ENCODE data around the gene KRAS. TPM values are rescaled to one million over a fixed set of nuclear protein-coding genes. Genes with fewer than 3 reads are reported as not detected.

Gene KRAS
- total RNA-seq, 1 experiment from 2014 or later: 33.7 TPM

DNA sequence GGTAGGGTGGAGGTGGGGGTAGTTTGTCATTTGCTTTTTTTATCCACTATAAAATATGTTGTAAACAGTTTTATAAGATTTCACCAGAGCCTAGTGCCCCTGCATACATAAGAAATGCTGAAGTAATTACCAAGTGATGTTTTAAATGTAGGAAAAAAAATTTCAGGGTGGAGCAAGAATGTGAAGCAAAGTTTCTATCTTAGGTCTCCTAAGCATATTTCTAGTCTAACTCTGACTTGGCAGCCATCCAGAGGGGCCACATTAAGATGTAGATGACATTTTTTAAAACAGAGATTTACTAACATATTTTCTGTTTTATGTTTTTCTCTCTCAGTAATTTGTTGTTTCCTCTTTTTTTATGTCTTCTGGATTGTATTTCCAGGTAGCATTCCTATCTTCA, 15.8 kb upstream of the KRAS start:
- no peak overlapping the region for H3K27ac ChIP-seq
- no peak overlapping the region for H3K4me3 ChIP-seq
- no peaks in the 10 kb centered on the region for H3K4me1 ChIP-seq
- H3K9me3 ChIP-seq (replicated peaks): no peaks in the 10 kb centered on the region
- H3K27me3 ChIP-seq: no peaks in the 10 kb centered on the region
- no peaks in the 10 kb centered on the region for H3K36me3 ChIP-seq
- DNase-seq: peak in 1 of 2 experiments; percentile 10

DNA sequence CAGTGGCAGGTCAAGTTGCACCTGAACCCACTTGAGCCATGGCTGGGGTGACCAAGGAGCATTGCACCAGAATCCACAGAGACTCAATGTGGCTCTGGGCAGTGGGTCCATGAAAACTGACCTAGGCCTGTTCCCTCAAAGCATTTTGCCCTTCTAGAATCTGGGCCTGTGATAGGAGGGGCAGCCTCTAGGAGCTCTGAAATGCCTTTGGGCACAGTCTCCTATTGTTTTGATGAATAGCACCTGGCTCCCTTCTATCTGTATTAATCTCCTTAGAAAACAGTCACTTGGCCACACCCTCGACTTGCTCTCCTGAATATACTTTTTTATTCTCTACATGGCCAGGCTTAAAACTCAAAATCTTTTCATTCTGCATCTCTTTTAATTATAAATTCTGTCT, 14.1 kb upstream of the KRAS start:
- H3K4me3 ChIP-seq: no peak overlapping the region
- H3K27me3 ChIP-seq: 0 out of 2 replicates have a peak, but pooled peaks cover 7% of the 10 kb centered on the region
- no peak overlapping the region for H3K27ac ChIP-seq
- H3K4me1 ChIP-seq: no peaks in the 10 kb centered on the region
- no peaks in the 10 kb centered on the region for H3K9me3 ChIP-seq (replicated peaks)
- DNase-seq: no peak
- no peaks in the 10 kb centered on the region for H3K36me3 ChIP-seq

DNA sequence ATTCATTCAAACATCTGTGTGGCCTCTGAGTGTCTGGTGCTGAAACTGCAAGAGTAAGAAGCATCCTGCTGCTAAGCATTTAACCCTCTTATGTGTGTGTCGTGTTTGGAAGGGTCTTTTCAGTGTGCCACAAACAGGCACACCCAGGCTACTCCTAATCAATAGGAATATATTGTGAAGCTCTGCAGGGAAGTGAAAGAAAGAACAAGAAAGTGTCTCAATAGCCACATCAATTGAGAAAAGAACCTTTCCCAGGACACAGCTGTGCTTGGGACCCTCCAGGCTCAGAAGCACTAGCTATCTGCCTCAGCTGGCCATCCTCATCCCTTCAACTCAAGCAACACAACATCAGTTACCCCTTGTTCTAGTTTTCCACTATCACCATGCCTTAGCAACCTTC, 13.4 kb upstream of the KRAS start:
- no peaks in the 10 kb centered on the region for H3K36me3 ChIP-seq
- H3K27me3 ChIP-seq: 0 out of 2 replicates have a peak, but pooled peaks cover 7% of the 10 kb centered on the region
- H3K4me3 ChIP-seq: no peak overlapping the region
- no peaks in the 10 kb centered on the region for H3K4me1 ChIP-seq
- DNase-seq: no peak
- H3K9me3 ChIP-seq (replicated peaks): no peaks in the 10 kb centered on the region
- H3K27ac ChIP-seq: no peak overlapping the region

DNA sequence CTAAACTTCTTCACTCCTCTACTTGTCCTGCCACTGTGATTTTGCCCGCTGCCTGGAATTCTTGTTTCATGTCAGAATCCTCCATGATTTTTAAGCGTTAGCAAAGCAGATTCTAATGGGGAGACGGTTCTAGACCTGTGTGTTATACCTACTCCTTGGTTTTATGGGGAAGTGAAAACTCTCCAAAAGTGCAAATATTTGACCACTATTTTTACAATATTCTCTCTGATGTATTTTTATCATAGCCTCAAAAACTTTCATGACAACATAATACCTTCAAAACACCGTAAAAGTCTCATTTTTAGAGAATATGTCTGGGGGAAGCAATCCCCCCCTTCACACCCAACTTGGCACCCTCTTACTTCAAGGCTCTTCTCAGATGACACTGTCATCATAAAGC, 12.9 kb upstream of the KRAS start:
- Histone ChIP-seq H3K4me1 (no peaks in the 10 kb centered on the region), H3K9me3 (replicated peaks) (no peaks in the 10 kb centered on the region), H3K27me3 (0 out of 2 replicates have a peak, but pooled peaks cover 7% of the 10 kb centered on the region), H3K36me3 (no peaks in the 10 kb centered on the region), H3K27ac (no peak overlapping the region), H3K4me3 (no peak overlapping the region)
- DNase-seq: no peak

DNA sequence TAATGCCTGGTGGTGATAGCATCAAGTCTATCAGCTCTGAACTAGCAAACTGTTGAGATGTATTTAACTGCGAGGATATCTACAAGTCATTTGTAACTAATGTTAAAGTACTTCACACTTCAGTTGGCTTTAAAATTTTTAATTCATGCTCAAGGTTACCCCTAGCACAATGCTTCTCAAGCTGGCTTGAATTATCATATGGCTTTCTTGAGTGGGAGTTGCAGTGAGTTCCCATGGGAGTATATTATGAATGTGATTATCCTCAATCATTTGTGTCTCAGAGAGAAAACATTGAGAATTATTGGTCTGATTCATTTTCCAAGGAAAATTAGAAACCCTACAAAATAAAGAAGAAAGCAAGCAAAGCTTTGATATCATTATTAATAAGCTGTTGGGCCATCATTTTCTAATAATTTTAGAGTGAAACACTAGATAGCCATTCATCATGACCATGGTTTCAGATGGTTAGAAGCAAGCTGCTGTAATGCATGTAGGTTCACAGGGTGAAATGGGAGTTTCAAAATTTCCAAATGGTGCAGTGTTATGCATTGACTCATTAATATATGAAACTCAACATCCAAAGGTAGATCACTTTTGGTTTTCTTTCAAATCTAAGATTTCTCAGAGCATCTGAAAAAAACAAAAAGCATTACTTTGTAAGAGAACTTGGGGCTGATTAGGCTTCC, 11.8 kb upstream of the KRAS start:
- H3K27ac ChIP-seq: no peak overlapping the region
- no peak for DNase-seq
- no peaks in the 10 kb centered on the region for H3K36me3 ChIP-seq
- no peak overlapping the region for H3K4me3 ChIP-seq
- H3K9me3 ChIP-seq (replicated peaks): no peaks in the 10 kb centered on the region
- no peaks in the 10 kb centered on the region for H3K4me1 ChIP-seq
- H3K27me3 ChIP-seq: 0 out of 2 replicates have a peak, but pooled peaks cover 7% of the 10 kb centered on the region

DNA sequence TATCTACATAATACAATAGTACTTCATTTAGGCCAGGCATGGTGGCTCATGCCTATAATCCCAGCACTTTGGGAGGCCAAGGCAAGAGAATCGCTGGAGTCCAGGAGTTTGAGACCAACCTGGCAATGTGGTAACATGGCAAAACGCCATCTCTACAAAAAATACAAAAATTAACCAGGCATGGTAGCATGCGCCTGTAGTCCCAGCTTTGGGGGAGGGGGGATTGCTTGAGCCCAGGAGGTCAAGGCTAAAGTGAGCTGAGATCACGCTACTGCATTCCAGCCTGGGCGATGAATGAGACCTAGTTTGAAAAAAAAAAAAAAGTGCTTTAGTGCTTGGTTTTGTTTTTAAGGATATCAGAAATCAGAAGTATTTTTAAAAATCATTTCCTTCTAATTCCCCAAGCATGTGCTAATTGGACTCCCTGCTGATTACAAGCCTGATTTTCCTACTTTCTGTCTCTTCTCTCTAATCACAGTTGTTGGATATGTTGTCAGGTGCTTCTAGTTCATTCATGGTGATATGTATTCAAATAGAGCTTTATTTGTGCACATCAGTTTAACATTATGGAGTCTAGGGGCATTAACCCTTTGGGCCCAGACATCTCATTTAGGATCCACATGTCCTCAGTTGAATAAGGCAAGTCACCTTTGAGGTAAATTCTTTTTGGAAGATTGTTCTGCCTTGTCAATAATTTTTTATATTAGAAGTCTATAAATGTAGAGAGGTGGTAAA, 7.0 kb upstream of the KRAS start:
- 0 out of 2 replicates have a peak, but pooled peaks cover 7% of the 10 kb centered on the region for H3K27me3 ChIP-seq
- DNase-seq: no peak
- H3K4me1 ChIP-seq: no peaks in the 10 kb centered on the region; the same call in 1 of the 2 replicates
- H3K27ac ChIP-seq: no peak overlapping the region
- no peaks in the 10 kb centered on the region for H3K9me3 ChIP-seq (replicated peaks)
- no peaks in the 10 kb centered on the region for H3K36me3 ChIP-seq
- H3K4me3 ChIP-seq: no peak overlapping the region

DNA sequence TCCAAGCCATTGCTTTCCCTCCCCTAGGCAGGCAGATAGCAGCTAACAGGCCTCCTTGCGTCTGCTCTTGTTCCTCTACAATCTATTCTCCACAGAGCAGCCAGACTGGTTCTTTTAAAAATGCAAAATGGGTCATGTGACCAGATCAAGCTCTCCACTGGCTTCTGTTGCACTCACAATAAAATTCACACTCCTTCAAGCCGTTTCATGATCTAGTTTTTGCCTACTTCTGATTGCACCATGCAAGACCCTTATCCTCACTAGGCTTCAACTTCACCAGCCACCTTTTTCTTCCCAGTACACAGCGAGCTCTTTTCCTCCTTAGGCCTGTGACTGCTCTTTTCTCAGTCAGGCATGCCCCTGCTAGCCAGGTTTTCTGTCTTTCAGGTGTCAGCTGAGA, 6.1 kb upstream of the KRAS start:
- Histone ChIP-seq H3K4me3 (no peak overlapping the region), H3K27me3 (0 out of 2 replicates have a peak, but pooled peaks cover 7% of the 10 kb centered on the region), H3K9me3 (replicated peaks) (no peaks in the 10 kb centered on the region), H3K4me1 (peaks cover 3% of the 10 kb centered on the region; the same call in 1 of the 2 replicates), H3K36me3 (no peaks in the 10 kb centered on the region), H3K27ac (no peak overlapping the region)
- DNase-seq: no peak

DNA sequence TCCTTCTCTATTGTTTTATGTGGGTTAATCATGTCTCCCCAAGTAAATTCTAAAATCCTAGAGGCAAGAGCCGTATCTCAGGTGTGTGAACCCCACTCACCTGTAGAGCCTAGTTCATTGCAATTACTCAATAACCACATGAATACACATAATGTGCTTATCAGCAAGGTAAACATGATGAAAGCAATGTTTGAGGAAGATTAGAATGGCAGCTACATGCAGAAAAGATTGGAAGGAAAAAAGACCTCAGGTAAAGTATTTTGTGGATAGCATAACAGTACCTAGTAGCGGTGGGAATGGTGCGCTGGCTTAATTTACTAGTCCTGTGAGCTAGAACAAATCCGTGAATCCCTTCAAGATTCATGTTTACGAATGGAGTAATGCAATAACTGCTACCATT, 5.3 kb upstream of the KRAS start:
- no peak overlapping the region for H3K4me3 ChIP-seq
- DNase-seq: no peak
- H3K36me3 ChIP-seq: no peaks in the 10 kb centered on the region
- H3K27me3 ChIP-seq: 0 out of 2 replicates have a peak, but pooled peaks cover 7% of the 10 kb centered on the region
- H3K27ac ChIP-seq: no peak overlapping the region
- peaks cover 3% of the 10 kb centered on the region; the same call in 1 of the 2 replicates for H3K4me1 ChIP-seq
- no peaks in the 10 kb centered on the region for H3K9me3 ChIP-seq (replicated peaks)

DNA sequence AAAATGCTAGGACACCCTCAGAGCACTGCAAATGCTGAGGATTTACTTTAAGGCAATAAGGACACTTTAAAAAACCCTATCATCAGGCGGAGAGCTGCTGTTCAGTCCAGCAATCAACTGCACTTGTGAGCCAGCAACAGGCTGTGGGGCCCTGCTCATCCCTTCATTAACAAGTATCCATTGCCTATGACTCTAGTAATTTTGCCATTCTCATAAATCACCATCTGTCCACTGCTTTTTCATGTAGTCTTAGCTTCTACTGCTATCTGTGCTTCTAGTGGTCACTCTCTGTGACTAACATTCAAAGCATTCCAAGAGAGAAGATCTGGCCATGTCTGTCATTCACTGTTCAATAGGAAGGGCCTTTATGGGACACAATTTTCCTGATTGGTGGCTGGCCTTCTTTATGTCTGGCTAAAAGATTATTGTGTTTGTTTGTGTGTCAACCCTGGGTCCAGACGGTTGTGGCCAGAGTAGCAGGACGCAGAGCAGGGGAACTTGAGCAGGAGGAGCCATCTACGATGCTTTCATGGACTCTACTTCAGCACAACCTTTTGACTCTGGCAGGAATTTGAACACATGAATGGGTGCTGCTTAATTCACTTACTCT, 3.6 kb upstream of the KRAS start:
- Histone ChIP-seq H3K4me1 (peaks cover 3% of the 10 kb centered on the region; the same call in 1 of the 2 replicates), H3K9me3 (replicated peaks) (no peaks in the 10 kb centered on the region), H3K27me3 (no peaks in the 10 kb centered on the region), H3K27ac (no peak overlapping the region), H3K36me3 (no peaks in the 10 kb centered on the region), H3K4me3 (no peak overlapping the region)
- DNase-seq: no peak

DNA sequence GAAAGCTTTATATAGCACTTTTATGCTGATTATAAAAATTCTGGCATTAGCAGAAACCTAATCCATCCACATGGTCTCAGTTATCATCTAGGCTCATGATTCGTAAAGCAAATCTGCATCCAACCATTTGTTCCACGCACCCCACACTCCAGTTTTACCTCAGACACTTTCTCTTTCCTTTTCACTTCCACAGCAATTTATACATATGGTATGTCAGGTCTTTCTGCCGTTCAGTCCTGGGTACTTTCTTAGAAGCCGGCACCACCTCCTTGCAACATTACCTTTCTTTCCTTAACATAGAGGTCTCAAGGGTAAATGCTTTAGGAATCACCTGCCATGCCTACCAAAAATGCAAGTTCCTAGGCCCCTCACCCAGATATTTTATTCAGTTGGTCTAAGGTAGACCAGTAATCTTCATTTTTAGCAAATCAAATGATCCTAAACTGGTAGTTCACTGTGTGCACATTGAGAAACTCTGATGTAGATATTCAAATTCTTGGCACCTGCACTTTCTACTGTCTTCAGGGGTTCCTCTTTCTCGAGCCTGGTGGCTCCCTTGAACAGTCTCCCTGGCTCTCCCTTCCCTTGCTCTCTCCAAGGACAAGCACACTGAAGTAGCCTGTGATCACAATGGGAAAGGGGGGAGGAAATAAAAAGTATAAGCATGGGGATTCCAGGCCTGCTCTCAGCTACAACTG, 2.8 kb upstream of the KRAS start:
- no peak for DNase-seq
- H3K27me3 ChIP-seq: no peaks in the 10 kb centered on the region
- no peak overlapping the region for H3K4me3 ChIP-seq
- no peak overlapping the region for H3K27ac ChIP-seq
- no peaks in the 10 kb centered on the region for H3K9me3 ChIP-seq (replicated peaks)
- H3K36me3 ChIP-seq: no peaks in the 10 kb centered on the region
- H3K4me1 ChIP-seq: peaks cover 3% of the 10 kb centered on the region; the same call in 1 of the 2 replicates

DNA sequence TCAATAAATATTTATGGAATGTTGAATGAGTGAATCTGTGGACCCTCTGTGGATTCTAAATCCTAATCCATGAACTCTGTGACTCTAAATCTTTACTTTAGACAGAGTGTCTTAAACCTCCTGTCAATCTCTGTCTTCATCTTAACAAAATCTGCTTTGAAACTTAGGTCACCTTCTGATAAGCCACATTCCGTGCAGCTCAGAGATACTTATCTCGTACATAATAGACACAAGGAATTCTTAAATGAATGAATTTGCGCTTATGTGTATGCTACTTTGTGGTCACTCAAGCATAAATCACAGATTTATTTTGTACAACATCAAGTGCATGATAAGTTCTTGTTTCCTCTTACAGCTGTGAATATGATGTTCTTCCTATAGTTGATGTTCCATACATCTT, 2.2 kb upstream of the KRAS start:
- Histone ChIP-seq H3K4me1 (peaks cover 3% of the 10 kb centered on the region; the same call in 1 of the 2 replicates), H3K27ac (no peak overlapping the region), H3K36me3 (no peaks in the 10 kb centered on the region), H3K9me3 (replicated peaks) (no peaks in the 10 kb centered on the region), H3K4me3 (no peak overlapping the region), H3K27me3 (no peaks in the 10 kb centered on the region)
- no peak for DNase-seq

DNA sequence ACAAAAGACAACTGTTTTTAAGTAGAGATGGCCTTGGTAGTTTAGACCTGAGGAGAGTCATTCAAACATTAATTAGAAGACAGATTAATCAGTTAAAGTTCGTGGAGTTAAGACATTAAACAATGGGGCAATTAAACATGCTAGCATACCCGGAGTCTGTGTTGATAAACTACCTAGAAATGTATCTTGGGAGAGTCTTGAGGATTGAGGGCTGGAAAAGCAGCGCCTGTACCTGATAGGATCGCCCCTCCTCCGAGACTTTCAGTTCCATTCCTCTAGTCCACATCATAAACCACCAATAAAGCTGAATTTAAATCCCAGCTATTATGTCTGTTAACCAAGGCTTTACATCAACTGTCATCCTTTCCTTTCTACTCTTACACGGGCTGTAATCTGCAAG, 1.0 kb upstream of the KRAS start:
- DNase-seq: no peak
- Histone ChIP-seq H3K4me1 (peaks cover 3% of the 10 kb centered on the region; the same call in 1 of the 2 replicates), H3K27me3 (no peaks in the 10 kb centered on the region), H3K36me3 (no peaks in the 10 kb centered on the region), H3K27ac (peak overlapping the region; percentile 73), H3K9me3 (replicated peaks) (no peaks in the 10 kb centered on the region), H3K4me3 (peak overlapping the region; percentile 93)

DNA sequence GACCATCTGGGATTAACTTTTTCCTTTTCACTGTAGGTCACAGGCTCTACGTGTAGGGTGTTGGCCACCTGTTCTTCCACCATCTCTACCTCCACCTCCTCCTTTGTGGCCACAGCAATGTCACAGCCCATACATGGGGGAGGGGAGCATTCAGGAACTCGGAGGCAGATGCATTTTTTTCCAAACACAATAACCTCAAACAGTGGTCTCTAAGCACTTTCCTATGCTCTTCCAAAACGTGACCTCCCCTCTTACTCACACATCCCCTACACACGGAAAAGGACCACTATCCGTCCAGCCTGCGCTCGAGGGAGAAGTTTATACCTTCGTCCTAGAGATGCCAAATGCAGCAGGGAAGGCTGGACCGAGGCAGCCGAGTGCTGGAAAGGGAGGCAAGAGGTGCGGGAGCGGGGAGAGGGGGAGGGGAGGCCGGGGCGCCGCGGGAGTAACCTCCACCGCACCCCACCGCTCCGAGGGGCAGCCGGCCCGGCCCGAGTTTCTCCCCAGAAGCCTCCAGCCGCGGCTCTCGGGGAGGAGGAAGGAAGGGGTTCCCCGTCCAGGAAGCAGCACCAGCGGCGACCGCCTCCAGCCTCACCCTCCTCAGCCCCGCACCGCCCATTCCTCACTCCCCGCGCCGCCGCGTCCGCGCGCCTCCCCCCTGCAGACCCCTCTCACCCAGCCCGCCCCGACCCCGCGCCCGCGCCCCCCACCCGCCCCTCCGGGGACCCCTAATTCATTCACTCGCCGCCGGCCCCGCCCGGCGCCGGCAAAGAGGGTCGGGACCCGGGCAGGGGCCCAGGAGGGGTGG, 594 bp downstream of the KRAS start:
- no peaks in the 10 kb centered on the region for H3K9me3 ChIP-seq (replicated peaks)
- DNase-seq: peak; percentile 39 to 56
- no peaks in the 10 kb centered on the region for H3K27me3 ChIP-seq
- peaks cover 3% of the 10 kb centered on the region; the same call in 1 of the 2 replicates for H3K4me1 ChIP-seq
- H3K4me3 ChIP-seq: peak overlapping the region; percentile 93
- H3K27ac ChIP-seq: peak overlapping the region; percentile 73
- H3K36me3 ChIP-seq: no peaks in the 10 kb centered on the region; the same call in 1 of the 2 replicates

DNA sequence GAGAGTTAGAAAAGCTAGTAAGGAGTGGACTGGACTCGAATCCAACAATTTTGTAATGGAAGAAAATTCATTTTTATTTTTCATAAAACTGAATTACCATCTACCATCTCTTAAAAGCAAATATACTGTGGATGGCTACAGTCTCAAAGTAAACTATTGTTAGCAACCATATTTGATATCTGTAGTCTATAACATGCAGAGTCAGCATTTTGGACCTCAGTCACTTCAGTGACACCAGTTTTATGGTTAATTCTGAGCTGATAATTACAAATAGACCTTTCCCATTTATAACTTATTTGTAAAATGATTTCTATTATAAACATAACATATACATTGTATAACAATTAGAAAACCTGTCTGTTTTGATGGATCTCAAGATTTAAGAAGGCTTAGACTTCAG, 2.0 kb downstream of the KRAS start:
- Histone ChIP-seq H3K4me3 (no peak overlapping the region), H3K36me3 (peaks cover 2% of the 10 kb centered on the region; the same call in 1 of the 2 replicates), H3K9me3 (replicated peaks) (no peaks in the 10 kb centered on the region), H3K4me1 (peaks cover 3% of the 10 kb centered on the region; the same call in 1 of the 2 replicates), H3K27ac (no peak overlapping the region), H3K27me3 (no peaks in the 10 kb centered on the region)
- DNase-seq: no peak

All from SJCRH30 (cell line).